RPMI7951 (cell line): Measurements from ENCODE around the gene SLC22A7. TPM values are rescaled to one million over a fixed set of nuclear protein-coding genes. Genes with fewer than 3 reads are reported as not detected.
"Not testable (repeated sequence)": the region's sequence is repeated elsewhere in the genome, so short reads cannot be mapped to it uniquely, and the experiment has no call there.

Experiments
- DNase-seq: peaks from one replicate; pipeline ENCODE4 v3.0.0-alpha.2; 2012; ENCODE audit warnings: low read depth
- total RNA-seq: library from RNA; depleted of rRNA; stranded (reverse); fragments of >200 nt; shearing (Covaris generic); gene quantifications from 2 replicates; pipeline ENCODE4 v1.2.3, GENCODE V29; 2014; rRNA removed

SLC22A7 gene
- total RNA-seq, 1 experiment from 2014 or later = not detected

- DNase-seq = no peak
Measured at GRCh38 chr6:43339168-43339567, 41.1 kb downstream of the SLC22A7 start.

DNA sequence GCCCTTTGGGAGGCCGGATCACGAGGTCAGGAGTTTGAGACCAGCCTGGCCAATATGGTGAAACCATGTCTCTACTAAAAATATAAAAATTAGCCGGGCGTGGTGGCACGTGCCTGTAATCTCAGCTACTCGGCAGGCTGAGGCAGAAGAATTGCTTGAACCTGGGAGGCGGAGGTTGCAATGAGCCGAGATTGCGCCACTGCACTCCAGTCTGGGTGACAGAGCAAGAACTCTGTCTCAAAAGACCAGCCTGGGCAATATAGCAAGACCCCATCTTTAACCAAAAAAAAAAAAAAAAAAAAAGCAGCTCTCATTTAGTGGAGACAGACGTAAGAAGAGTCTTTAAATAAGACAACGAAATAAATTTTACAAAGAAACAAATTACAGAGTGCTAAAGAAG, 48.2 kb downstream of the SLC22A7 start:
- not testable (repeated sequence) for DNase-seq

DNA sequence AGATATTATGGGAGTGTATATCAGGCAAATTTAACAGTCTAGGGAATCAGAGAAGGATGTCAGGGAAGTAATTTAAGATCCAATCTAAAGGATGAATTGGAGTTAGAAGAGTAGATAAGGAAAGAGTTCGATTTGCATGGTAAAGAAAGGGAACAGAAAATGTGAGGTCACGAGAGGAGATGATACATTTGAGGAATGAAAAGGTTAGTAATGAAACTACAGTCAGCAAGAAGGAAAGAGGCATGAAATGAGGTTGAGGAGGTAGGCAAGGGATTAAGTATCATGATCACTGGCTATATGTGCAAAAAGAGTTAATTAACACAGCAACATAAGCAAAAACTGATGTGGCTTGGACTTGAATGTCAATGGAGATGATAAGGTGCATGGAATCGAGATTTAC, 49.0 kb downstream of the SLC22A7 start:
- DNase-seq = no peak

DNA sequence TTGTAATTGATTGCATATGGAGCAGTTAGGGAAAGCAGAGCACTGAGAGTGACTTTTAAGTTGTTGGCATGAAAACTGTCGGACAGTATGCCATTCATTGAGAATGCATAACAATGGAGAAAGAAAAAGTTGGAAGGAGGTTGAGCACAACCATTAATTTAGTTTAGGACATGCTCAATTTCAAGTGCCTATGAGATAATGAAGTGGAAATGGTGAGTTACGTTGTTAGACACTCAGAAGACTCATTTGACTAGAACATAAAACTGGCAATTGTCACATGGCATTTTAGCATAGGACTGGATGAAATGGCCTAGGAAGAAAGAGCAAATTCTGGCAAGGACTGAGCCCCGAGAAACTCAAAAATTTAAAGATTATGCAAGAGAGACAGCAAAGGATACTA, 49.4 kb downstream of the SLC22A7 start:
- no peak for DNase-seq

DNA sequence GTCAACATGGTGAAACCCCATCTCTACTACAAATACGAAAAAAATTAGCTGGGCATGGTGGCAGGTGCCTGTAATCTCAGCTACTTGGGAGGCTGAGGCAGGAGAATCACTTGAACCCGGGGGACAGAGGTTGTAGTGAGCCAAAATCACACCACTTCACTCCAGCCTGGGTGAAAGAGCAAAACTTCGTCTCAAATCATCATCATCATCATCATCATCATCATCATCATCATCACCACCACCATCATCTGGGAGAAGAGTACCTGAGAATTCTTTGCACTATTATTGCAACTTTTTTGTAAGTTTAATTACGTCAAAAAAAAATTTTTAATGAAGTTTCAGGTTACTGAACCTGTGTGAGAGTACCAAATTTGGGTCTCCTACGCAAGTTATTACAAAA, 53.9 kb downstream of the SLC22A7 start:
- DNase-seq = not testable (repeated sequence)

Other genes starting within 250 kb of the SLC22A7 start
- 16.5 and 18.2 TPM in 2 replicates for gene CUL7, start 244.4 kb upstream of the SLC22A7 start, total RNA-seq
- gene MRPL2, start 238.8 kb upstream of the SLC22A7 start, total RNA-seq = 50.0 and 54.3 TPM in 2 replicates
- 9.4 and 12.3 TPM in 2 replicates for gene KLC4, start 238.6 kb upstream of the SLC22A7 start, total RNA-seq
- 59.6 and 66.4 TPM in 2 replicates for gene PTK7, start 221.9 kb upstream of the SLC22A7 start, total RNA-seq
- gene SRF, start 127.0 kb upstream of the SLC22A7 start, total RNA-seq = 10.7 and 16.7 TPM in 2 replicates
- gene CUL9, start 116.1 kb upstream of the SLC22A7 start, total RNA-seq = 6.6 and 9.9 TPM in 2 replicates
- 50.3 and 74.5 TPM in 2 replicates for gene DNPH1, start 68.8 kb upstream of the SLC22A7 start, total RNA-seq
- gene TTBK1, start 54.8 kb upstream of the SLC22A7 start, total RNA-seq = not detected in 2 replicates
- not detected in 2 replicates for gene CRIP3, start 10.6 kb downstream of the SLC22A7 start, total RNA-seq
- 8.0 and 10.9 TPM in 2 replicates for gene ZNF318, start 71.4 kb downstream of the SLC22A7 start, total RNA-seq
- gene ABCC10, start 129.3 kb downstream of the SLC22A7 start, total RNA-seq = 12.0 and 12.2 TPM in 2 replicates
- 0.60 and 1.5 TPM in 2 replicates for gene DLK2, start 157.3 kb downstream of the SLC22A7 start, total RNA-seq
- 7.8 and 12.4 TPM in 2 replicates for gene TJAP1, start 179.3 kb downstream of the SLC22A7 start, total RNA-seq
- gene LRRC73, start 212.1 kb downstream of the SLC22A7 start, total RNA-seq = 0.10 and 0.60 TPM in 2 replicates
- 139 and 151 TPM in 2 replicates for gene YIPF3, start 218.7 kb downstream of the SLC22A7 start, total RNA-seq
- 50.7 and 52.3 TPM in 2 replicates for gene POLR1C, start 218.8 kb downstream of the SLC22A7 start, total RNA-seq